Tibial nerve (tissue), 4 donors: Measurements from ENCODE around the gene FCER1G. TPM values are rescaled to one million over a fixed set of nuclear protein-coding genes. Genes with fewer than 3 reads are reported as not detected.

Experiments used
- DNase-seq, 2 donors: peaks; one replicate each; pipeline ENCODE4 v3.0.0-alpha.2; 2019; ENCODE audit warnings: low spot score in 2 of 2
- H3K27ac ChIP-seq, 4 donors: fragments of 200-600 bp; sonication (generic) in 3 of 4; one replicate each; pipeline ENCODE4 v1.5.1; 2017 to 2019; ENCODE audit warnings: mild to moderate bottlenecking in 1 of 4
- H3K27me3 ChIP-seq, 2 donors: fragments of 200-600 bp; sonication (generic) in 1 of 2; one replicate each; pipeline versions ENCODE4 v1.5.1 to v1.6.0; 2017 to 2019
- H3K36me3 ChIP-seq, 3 donors: fragments of 200-600 bp; sonication (generic); one replicate each; pipeline ENCODE4 v1.5.1; 2018 to 2019
- H3K4me1 ChIP-seq, 4 donors: fragments of 200-600 bp; sonication (generic) in 3 of 4; one replicate each; pipeline ENCODE4 v1.5.1; 2017 to 2019
- H3K4me3 ChIP-seq, 4 donors: fragments of 200-600 bp; sonication (generic) in 3 of 4; one replicate each; pipeline ENCODE4 v1.5.1; 2017 to 2019; ENCODE audit warnings: mild to moderate bottlenecking in 1 of 4, moderate library complexity in 1 of 4
- H3K9me3 ChIP-seq, 4 donors: fragments of 200-600 bp; sonication (generic) in 3 of 4; one replicate each; pipeline ENCODE4 v1.5.1; 2017 to 2019
- EP300 ChIP-seq, 2 donors: sonication (generic); formaldehyde crosslinking; IDR thresholded peaks; one replicate each; pipeline ENCODE4 v1.6.1; 2017; ENCODE audit warnings: antibody characterized with exemption in 2 of 2, mild to moderate bottlenecking in 1 of 2
- POLR2A ChIP-seq, 2 donors: fragments of 450-650 bp; IDR thresholded peaks; one replicate each; pipeline ENCODE4 v1.6.1; 2017; ENCODE audit warnings: antibody characterized with exemption in 2 of 2, mild to moderate bottlenecking in 2 of 2, moderate library complexity in 2 of 2
- WGBS, 2 donors: methylation state at CpG; one replicate each; pipeline ENCODE4 v1.1.5; 2018; 5-methylcytosine and 5-hydroxymethylcytosine counted together
- total RNA-seq, 4 donors: library from RNA; depleted of rRNA; stranded (reverse); fragments of >200 nt; gene quantifications; one replicate each; pipeline ENCODE4 v1.1.0, GENCODE V29; 2016
- TF ChIP-seq, protein P1 (sequence below), 5 experiments: fragments of 200-600 bp in 3 of 5; fragments of 450-650 bp in 2 of 5; sonication (generic) in 3 of 5; IDR thresholded peaks; one replicate each; pipeline ENCODE4 v1.5.1; 2016 to 2019; ENCODE audit warnings: antibody characterized with exemption in 5 of 5, mild to moderate bottlenecking in 3 of 5, moderate library complexity in 2 of 5

The FCER1G gene
- total RNA-seq, 4 donors from 2014 or later = 40.6 to 190 (median 50.9) TPM

DNA sequence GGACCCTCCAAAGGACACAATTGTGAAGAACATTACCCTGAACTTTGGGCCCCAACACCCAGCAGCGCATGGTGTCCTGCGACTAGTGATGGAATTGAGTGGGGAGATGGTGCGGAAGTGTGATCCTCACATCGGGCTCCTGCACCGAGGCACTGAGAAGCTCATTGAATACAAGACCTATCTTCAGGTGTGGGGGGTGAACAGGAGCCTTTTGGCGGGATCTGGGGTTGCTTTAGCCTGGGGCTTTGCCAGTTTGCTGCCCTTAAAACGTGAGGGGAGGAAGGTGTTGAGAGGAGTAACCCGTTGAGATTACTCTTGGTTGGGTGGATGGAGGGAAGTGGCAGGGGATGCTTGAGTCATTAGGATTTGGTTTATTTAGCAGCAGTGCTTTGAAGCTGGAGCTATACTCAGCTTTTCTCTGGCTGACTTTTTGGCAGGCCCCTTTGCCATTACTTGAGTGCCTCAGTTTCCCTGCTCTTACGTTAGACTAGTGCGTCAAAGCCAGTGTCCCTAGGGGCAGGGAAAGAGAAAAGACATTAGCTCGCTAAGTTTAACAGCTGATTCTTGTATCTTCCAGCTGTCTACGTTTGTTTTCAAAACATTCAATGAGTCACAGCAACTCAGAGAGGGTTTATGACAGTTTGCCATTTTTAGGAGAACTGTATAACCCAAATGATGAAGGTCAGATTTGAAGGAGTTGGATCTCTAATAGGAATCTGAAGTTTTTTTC is 8.5 kb upstream of the FCER1G start:
- no peak for DNase-seq
- Histone ChIP-seq H3K4me1 (peaks cover 0 to 60% (median 16%) of the 10 kb centered on the region in 4 donors), H3K9me3 (no peaks in the 10 kb centered on the region), H3K27me3 (no peaks in the 10 kb centered on the region), H3K36me3 (peaks cover 0 to 78% (median 8%) of the 10 kb centered on the region in 3 donors), H3K4me3 (no peak overlapping the region), H3K27ac (peak overlapping the region in 3 of 4 donors; percentile 71 to 97 (median 73))
- TF ChIP-seq POLR2A (IDR thresholded peaks at IDR 0.05) = no peak
- TF ChIP-seq EP300 (IDR thresholded peaks at IDR 0.05) = no peak
- TF ChIP-seq, protein P1, sequence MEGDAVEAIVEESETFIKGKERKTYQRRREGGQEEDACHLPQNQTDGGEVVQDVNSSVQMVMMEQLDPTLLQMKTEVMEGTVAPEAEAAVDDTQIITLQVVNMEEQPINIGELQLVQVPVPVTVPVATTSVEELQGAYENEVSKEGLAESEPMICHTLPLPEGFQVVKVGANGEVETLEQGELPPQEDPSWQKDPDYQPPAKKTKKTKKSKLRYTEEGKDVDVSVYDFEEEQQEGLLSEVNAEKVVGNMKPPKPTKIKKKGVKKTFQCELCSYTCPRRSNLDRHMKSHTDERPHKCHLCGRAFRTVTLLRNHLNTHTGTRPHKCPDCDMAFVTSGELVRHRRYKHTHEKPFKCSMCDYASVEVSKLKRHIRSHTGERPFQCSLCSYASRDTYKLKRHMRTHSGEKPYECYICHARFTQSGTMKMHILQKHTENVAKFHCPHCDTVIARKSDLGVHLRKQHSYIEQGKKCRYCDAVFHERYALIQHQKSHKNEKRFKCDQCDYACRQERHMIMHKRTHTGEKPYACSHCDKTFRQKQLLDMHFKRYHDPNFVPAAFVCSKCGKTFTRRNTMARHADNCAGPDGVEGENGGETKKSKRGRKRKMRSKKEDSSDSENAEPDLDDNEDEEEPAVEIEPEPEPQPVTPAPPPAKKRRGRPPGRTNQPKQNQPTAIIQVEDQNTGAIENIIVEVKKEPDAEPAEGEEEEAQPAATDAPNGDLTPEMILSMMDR (IDR thresholded peaks at IDR 0.05) = no peak
- 73 to 76% methylated on average over 12 of the region's 12 CpGs for WGBS, 2 donors

DNA sequence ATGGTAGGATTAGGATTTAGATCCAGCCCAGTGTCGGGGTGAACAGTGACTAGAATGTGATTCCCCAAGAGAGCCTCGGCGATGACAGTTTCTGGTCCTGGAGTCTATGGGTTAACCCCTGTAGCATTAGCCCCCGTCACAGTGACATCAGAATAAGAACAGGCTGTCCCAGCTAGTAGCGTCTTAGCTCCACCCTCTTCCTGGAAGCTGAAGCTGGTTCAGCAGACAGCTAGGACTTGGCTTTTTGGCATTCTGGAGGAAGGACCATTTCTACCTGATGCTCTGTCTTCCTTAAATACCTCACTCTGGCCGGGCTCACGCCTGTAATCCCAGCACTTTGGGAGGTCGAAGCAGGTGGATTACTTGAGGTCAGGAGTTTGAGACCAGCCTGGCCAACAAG is 7.9 kb upstream of the FCER1G start:
- no peak for DNase-seq
- H3K4me3 ChIP-seq = no peak overlapping the region
- H3K4me1 ChIP-seq = peaks cover 0 to 58% (median 13%) of the 10 kb centered on the region in 4 donors
- peak overlapping the region in 3 of 4 donors; percentile 71 to 97 (median 73) for H3K27ac ChIP-seq
- TF ChIP-seq EP300 (IDR thresholded peaks at IDR 0.05) (peak; percentile 69 to 77), POLR2A (IDR thresholded peaks at IDR 0.05) (no peak)
- TF ChIP-seq, protein P1 (IDR thresholded peaks at IDR 0.05) = no peak
- no peaks in the 10 kb centered on the region for H3K9me3 ChIP-seq
- peaks cover 0 to 84% (median 13%) of the 10 kb centered on the region in 3 donors for H3K36me3 ChIP-seq
- WGBS, 2 donors = 68 to 70% methylated on average over 8 of the region's 8 CpGs
- H3K27me3 ChIP-seq = no peaks in the 10 kb centered on the region

DNA sequence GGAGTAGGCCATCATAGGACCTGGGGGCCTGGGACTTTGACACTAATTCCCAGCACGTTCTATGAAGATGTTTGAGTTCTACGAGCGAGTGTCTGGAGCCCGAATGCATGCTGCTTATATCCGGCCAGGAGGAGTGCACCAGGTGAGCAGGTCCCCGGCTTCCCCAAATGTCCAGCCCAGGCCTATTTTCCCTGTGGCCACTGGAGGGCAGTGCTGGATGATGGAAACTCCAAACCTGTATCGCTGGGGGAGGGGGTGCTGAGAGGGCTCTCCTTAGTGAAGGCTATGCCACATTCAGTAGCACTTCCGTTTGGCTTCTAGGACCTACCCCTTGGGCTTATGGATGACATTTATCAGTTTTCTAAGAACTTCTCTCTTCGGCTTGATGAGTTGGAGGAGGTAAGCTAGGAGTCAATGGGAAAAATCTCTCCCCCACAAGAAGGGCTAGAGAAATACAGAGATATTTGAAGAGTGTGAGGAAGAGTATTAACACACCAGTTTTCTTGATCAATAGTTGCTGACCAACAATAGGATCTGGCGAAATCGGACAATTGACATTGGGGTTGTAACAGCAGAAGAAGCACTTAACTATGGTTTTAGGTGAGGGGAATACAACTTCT is 5.2 kb upstream of the FCER1G start:
- Histone ChIP-seq H3K36me3 (peaks cover 0 to 97% (median 25%) of the 10 kb centered on the region in 3 donors), H3K9me3 (no peaks in the 10 kb centered on the region), H3K27me3 (no peaks in the 10 kb centered on the region), H3K4me1 (peaks cover 0 to 35% (median 0%) of the 10 kb centered on the region in 4 donors), H3K27ac (peak overlapping the region in 2 of 4 donors; percentile 37 to 54), H3K4me3 (no peak overlapping the region)
- 33 to 37% methylated on average over 11 of the region's 11 CpGs for WGBS, 2 donors
- TF ChIP-seq POLR2A (IDR thresholded peaks at IDR 0.05) = no peak
- TF ChIP-seq, protein P1 (IDR thresholded peaks at IDR 0.05) = peak; percentile 83 to 87 (median 85)
- TF ChIP-seq EP300 (IDR thresholded peaks at IDR 0.05) = peak in 1 of 2 donors; percentile 9
- peak in 1 of 2 donors; percentile 72 for DNase-seq

DNA sequence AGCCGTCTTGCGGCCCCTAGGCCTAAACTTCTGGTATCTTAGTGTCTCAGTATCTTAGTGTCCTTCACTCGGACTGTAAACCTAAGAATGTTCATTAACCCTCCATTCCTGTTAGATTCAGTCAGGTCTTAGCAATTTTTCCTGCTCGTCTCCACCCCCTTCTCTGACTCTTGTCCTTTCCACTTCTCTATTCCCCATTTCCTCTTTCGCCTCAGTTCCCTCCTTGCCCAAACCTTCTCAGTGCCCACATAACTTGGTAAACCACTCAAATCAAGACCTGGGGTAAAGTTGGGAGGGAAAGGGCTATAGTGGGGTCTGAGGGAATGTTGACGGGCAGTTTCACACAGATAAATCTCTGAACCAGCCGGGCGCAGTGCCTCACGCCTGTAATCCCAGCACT is 726 bp upstream of the FCER1G start:
- 80 to 85% methylated on average over 9 of the region's 9 CpGs for WGBS, 2 donors

More for the DNA sequence above, 726 bp upstream of the FCER1G start:
- Histone ChIP-seq H3K9me3 (no peaks in the 10 kb centered on the region), H3K27ac (peak overlapping the region in 2 of 4 donors; percentile 40 to 88), H3K4me3 (peak overlapping the region in 1 of 4 donors; percentile 44), H3K4me1 (peaks cover 0 to 18% (median 7%) of the 10 kb centered on the region in 4 donors), H3K27me3 (no peaks in the 10 kb centered on the region), H3K36me3 (peaks cover 0 to 60% (median 25%) of the 10 kb centered on the region in 3 donors)
- TF ChIP-seq, protein P1 (IDR thresholded peaks at IDR 0.05) = no peak
- peak in 1 of 2 donors; percentile 16 for TF ChIP-seq EP300 (IDR thresholded peaks at IDR 0.05)
- no peak for DNase-seq
